ENCODE results near the gene CLEC20A.

The CLEC20A gene

DNA sequence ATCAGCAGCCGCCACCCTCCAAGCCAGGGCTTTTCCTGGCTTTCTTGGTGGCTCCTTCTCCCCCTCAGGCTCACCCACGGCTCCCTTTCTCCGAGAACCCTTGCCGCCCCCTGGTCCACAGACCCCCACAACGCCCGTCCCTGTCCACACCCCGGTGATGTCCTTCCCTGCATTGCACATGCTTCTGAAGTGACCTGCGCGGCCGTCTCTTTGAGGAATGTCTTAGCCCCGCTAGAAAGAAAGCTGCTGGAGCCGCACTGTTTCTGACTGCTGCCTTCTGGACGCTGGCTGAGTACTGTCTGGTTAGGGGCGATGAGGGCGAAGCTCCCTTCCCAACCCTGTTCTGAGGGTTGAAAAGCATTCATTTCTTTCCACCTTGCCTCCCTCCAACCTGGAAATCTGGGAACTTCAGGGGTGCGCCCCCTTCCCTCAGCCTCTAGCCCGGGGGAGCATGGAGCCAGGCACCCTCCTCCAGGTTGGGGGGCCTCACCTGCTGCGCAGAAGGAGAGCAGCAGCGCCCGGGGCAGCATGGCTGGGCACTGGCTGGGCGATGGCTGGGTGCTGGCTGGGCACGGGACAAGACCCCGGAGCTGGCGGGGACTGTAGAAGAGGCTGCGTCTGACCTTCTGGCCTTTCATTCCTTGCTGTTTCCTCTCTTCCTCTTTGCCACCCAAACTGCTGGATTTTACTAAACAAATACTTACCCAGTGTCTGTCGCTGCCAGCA is at the start of gene CLEC20A:
Gene CLEC20A, minus strand, starts transcription at position 555 of the 726 bp plus-strand sequence. Its CDS starts 25 bp downstream, at position 530.
- no peak for DNase-seq (ENCODE audit: low spot score)

DNA sequence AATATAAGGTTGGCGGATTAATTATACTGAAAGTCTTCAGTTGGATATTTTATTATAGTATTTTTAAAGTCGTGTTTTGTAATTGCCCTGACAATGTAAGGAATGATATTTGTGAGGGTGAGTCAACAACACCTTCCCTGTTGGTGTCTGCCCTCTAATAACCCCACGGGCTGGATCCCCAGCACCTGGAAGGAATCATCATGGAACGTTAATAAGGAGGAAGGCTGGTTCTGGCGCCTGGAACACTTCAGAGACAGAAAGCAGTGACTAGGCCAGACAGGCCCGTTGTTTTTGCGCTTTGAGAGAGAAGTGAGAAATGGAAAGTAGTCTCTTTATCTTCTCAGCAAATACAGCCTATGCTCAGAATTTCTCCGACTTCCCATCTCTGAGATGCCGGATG is 47.8 kb upstream of the CLEC20A start:
- DNase-seq (ENCODE audit: low spot score): no peak

DNA sequence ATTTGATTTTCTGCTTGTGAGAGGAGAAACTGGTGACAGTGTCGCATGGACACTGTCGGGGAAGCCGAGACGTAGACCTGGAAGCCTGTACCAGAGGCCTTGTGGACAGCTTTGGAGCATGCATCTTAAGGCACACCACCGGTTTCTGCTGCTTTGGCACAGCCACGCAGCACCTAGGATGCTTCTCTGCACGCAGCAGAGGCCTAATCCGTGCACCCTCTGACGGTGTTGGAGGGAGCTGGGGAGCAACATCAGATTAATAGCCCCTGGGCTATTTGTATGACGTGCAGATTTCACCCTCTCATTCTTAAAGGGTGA is 46.5 kb upstream of the CLEC20A start:
- DNase-seq (ENCODE audit: low spot score): no peak

DNA sequence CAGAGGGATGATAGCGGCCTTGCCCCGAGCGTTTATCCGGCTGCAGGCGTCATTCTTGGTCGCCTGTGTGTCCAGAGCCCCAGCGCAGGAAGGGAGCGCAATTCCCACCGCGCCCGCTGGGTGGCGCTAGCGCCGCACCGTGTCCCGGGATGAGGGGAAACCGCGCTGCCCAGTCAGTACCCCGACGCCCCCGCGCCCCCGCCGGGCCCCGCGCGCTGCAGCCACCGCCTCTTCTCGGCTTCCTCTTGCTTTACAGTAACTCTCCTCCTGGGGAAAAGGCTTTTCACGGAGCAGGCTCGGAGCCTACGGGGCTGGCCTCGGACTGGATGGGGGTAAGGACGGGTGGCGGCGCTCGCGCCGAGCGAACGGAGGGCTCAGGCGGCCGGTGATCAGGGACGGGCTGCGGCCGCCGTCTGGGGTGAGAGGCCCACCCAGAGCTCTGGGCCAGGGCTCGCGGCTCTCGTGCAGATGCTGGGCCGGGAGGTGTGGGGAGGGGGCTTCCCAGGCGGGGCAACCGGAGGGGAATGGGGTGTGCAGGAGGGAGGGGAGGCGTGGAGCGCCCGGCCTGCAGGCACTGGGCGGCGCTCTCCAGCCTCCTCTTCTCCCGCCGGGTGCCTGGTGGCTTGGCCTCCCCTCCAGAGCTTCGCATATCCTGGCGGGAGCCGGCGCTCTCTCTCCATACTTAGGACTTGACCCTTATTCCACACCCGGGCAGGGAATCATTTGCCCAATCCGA is 46.0 kb upstream of the CLEC20A start:
- DNase-seq (ENCODE audit: low spot score): peak; percentile 79

DNA sequence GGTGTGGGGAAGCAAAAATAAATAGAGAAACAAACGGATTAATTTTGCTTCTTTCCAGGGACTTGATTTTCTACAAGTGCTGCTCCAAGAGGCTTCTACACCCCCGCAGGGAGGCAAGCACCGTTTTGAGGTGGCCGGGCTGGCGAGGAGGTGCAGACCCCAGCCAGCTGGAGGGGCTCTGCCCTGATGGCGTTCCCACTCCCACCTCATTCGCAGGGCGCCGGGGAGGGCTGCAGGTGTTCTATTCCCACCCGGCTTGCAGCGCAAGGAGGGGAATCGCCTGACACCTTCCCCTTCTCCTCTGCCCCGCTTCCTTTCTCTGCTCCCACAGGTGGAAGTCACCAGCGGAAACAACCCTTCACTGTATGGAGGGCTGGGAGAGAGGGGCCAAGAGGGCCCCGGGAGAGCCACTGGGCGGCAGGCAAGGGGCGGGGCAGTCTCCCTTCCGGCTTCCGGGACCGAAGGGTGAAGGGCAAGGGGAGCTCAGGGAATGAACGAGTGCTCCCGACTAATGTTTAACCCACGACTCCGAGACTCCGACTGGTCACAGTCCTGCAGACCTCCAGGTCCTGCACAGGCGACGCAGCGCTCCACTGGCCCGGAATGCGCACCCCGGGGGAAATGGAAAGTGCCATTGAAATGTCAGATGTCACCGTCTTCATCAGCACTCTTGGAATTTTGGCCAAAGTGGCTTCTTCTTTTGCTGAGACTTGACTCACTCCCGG is 45.2 kb upstream of the CLEC20A start:
- peak; percentile 79 for DNase-seq (ENCODE audit: low spot score)

GRCh38 chr1:178541379-178541778 is 44.6 kb upstream of the CLEC20A start:
- no peak for DNase-seq (ENCODE audit: low spot score)

- no peak for DNase-seq (ENCODE audit: low spot score)
Measured at GRCh38 chr1:178540646-178541045, 43.9 kb upstream of the CLEC20A start.

- no peak for DNase-seq (ENCODE audit: low spot score)
Measured at GRCh38 chr1:178540204-178540603, 43.4 kb upstream of the CLEC20A start.

DNA sequence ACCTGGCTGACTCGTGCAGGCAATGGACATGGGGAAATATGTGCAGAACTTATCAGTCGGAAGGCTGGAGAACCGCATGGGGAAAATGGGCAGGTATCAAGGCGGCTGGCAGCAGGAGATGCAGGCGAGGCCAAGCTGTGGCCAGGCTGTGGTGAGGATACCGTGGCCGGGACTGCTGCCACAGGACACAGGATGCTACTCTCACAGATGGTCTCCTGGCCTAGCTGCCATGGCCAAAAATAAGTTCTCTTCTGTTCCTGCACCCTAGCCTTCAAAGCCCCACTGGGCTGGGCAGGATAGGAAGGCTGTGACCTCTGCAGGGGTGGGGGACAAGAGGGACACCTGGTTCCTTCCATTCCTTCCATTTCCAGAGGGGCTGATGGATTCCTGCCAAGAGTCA is 42.5 kb upstream of the CLEC20A start:
- no peak for DNase-seq (ENCODE audit: low spot score)

- no peak for DNase-seq (ENCODE audit: low spot score)
Measured at GRCh38 chr1:178538192-178538916, 41.6 kb upstream of the CLEC20A start.

- DNase-seq (ENCODE audit: low spot score): no peak
Measured at GRCh38 chr1:178537382-178538090, 40.8 kb upstream of the CLEC20A start.

DNA sequence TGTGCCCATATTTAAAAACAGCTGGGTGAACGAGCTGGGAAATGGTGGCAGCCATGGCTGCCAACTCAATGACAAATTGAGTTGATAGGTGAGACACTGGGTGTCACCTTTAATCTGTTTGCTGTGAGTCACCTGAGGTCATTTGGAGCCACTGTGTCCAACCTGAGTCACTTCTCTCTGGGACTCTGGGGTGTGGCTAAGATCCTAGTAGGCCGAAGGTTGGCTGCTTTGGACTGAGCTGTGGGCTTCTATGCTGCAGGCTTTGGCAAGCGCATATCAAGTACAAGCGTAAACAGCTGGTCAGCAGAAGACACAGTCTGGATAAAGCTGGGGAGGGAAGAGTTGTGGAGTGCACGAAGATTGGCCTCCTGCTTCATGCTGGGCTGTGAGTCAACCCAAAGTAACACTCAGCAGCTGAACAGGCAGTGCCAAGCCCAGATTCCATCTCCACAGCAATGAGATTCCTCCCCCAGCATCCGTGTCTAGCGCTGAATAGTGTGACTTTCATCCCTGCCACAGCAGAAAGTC is 40.1 kb upstream of the CLEC20A start:
- DNase-seq (ENCODE audit: low spot score): peak; percentile 42

DNA sequence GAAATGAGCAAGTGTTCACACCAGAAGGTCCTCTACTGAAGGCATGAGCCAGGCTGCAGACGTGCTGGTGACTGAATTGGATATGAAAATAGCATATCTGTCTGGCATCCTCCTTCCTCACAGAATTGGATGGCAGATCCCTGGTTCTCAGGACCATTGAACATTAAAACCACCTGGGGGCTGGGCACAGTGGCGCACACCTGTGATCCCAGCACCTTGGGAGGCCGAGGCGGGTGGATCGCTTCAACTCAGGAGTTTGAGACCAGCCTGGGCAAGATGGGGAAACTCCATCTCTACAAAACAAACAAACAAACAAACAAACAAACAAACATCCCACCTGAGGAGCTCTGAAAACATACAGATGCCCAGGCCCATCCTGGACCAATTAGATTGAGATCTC is 39.6 kb upstream of the CLEC20A start:
- DNase-seq (ENCODE audit: low spot score): no peak

DNA sequence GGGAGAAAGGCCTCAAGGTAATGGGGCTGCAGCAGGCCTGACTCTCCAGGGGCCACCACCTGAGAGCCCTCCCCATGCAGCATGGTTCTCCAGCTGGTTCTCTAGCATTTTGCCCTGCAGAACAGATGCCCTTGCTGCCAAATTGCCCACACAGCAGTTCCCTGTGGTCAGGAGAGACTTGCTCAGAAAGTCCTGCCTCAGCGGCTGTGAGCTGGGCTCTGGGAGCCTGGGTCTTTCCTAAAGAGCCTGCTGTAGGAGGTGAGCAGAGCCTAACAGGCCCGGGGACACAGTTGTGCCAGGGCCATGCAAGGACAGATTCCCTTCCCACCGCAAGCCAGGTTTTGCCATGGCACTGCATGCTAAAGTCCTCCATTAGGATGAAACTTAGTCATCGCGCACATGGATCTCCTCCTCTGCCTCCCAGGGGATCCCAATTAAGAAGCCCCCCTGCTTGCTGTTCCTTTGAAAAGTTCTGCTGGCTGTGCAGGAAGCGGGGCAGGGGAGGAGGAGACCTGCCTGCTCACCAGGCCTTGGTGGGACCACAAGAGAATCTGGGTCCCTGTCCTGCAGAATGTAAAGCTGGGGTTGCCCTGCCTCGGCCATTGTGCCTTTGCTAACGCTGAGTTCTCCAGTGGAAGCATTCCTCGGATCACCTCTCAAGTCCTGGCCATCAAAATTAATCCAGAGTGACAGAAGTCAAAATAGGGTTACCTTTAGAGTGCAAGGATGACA is 37.5 kb upstream of the CLEC20A start:
- DNase-seq (ENCODE audit: low spot score): no peak

GRCh38 chr1:178533121-178533946 is 36.6 kb upstream of the CLEC20A start:
- no peak for DNase-seq (ENCODE audit: low spot score)

GRCh38 chr1:178532392-178532791 is 35.6 kb upstream of the CLEC20A start:
- peak; percentile 73 for DNase-seq (ENCODE audit: low spot score)

DNA sequence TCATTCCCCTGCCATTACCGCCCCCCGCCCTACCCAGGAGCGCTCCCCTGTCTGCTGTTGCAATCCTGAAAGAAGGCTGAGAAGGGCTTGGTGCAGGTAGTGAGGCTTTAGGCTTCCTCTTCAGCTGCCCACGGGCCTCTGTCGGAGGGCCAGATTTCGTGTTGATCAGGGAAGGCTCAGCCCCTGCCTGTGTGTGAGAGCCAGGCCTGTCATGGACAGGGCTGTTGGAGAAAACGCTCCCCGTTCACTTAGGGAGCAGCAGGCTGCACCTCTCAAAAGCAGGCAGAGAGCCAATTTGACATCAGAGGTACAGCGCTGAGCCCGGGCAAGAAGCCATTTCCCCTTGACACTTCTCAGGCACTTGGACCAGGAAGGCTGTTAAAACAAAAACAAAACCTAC is 35.1 kb upstream of the CLEC20A start:
- no peak for DNase-seq (ENCODE audit: low spot score)

GRCh38 chr1:178530502-178530901 is 33.7 kb upstream of the CLEC20A start:
- DNase-seq (ENCODE audit: low spot score): no peak

- DNase-seq (ENCODE audit: low spot score): no peak
Measured at GRCh38 chr1:178530037-178530402, 33.3 kb upstream of the CLEC20A start.
